ENCODE results near the gene SRPX. TPM values are rescaled to one million over a fixed set of nuclear protein-coding genes. Genes with fewer than 3 reads are reported as not detected.

The SRPX gene
- total RNA-seq (2021; ENCODE audit: unreplicated experiment) (0.23 TPM), Bru-seq, nascent RNA (percentile 11 among the genes with signal in this experiment), BruChase-seq, experiment 1, labeled RNA remaining after a 2-hour chase (percentile 10 among the genes with signal in this experiment), BruChase-seq, experiment 2, labeled RNA remaining after a 6-hour chase (percentile 8 among the genes with signal in this experiment)
- not detected for polyA plus RNA-seq (2012; ENCODE audit: insufficient read length)
- long read RNA-seq = 0 reads

- no peak within 1 kb of the TSS for H3K27ac ChIP-seq (ENCODE audit: low read length)
- ATAC-seq (peak; percentile 85), DNase-seq (ENCODE audit: low read depth, low spot score) (no peak)
- intact Hi-C loops (cut with micrococcal nuclease; ENCODE audit: unreplicated experiment) = no loop called here
- no peaks in the 10 kb centered on the region for H3K27me3 ChIP-seq (ENCODE audit: control insufficient read depth, insufficient read depth, low read length)
- TF ChIP-seq TCF7L2 (IDR thresholded peaks at IDR 0.05; ENCODE audit: low read depth, low read length) (no peak), REST (IDR thresholded peaks at IDR 0.05; ENCODE audit: insufficient read depth in 1 of 2, low read depth in 2 of 2, low read length in 1 of 2) (no peak), CTCF (IDR thresholded peaks at IDR 0.05) (no peak), POLR2AphosphoS5 (IDR thresholded peaks at IDR 0.05; ENCODE audit: low read depth, low read length) (no peak), SIN3A (IDR thresholded peaks at IDR 0.05; ENCODE audit: borderline replicate concordance, insufficient read depth, low read depth, low read length) (no peak)
- in situ Hi-C loops (cut with HindIII; ENCODE audit: low pct_unique_long_range_greater_than_20kb, low sequenced_read_pairs) = no loop called here
- no peaks in the 10 kb centered on the region for H3K9me3 ChIP-seq (ENCODE audit: control insufficient read depth, insufficient read depth, low read depth, low read length)
- ChIA-PET CTCF (no interaction called here), POLR2A (no interaction called here)
- no peaks in the 10 kb centered on the region for H3K4me1 ChIP-seq (ENCODE audit: control insufficient read depth, insufficient read depth, low read length)
- no peaks in the 10 kb centered on the region for H3K36me3 ChIP-seq (ENCODE audit: control insufficient read depth, insufficient read depth, low read length)
- peak within 1 kb of the TSS; percentile 41 to 47 for H3K4me3 ChIP-seq (ENCODE audit: low read depth in 2 of 2, low read length in 2 of 2)
- BruUV-seq (replicated peaks) = no TSS peak
Observed at GRCh38 chrX:38220415-38221390, at the start of gene SRPX. SRPX (minus strand) TSS chrX:38220871; CDS start chrX:38220792, 79 bp downstream.

GRCh38 chrX:38268011-38268410 is 47.3 kb upstream of the SRPX start:
- in situ Hi-C loops (cut with HindIII; ENCODE audit: low pct_unique_long_range_greater_than_20kb, low sequenced_read_pairs) (no loop called here), intact Hi-C loops (cut with micrococcal nuclease; ENCODE audit: unreplicated experiment) (no loop called here)
- no peak for ATAC-seq
- no peaks in the 10 kb centered on the region for H3K4me1 ChIP-seq (ENCODE audit: control insufficient read depth, insufficient read depth, low read length)
- H3K4me3 ChIP-seq (ENCODE audit: low read depth in 2 of 2, low read length in 2 of 2) = no peak overlapping the region
- ChIA-PET POLR2A (no interaction called here), CTCF (no interaction called here)
- H3K27ac ChIP-seq (ENCODE audit: low read length) = no peak overlapping the region
- no peaks in the 10 kb centered on the region for H3K36me3 ChIP-seq (ENCODE audit: control insufficient read depth, insufficient read depth, low read length)
- H3K27me3 ChIP-seq (ENCODE audit: control insufficient read depth, insufficient read depth, low read length) = no peaks in the 10 kb centered on the region
- no peak for DNase-seq (ENCODE audit: low read depth, low spot score)
- no TSS peak for BruUV-seq (replicated peaks)
- TF ChIP-seq SIN3A (IDR thresholded peaks at IDR 0.05; ENCODE audit: borderline replicate concordance, insufficient read depth, low read depth, low read length) (no peak), TCF7L2 (IDR thresholded peaks at IDR 0.05; ENCODE audit: low read depth, low read length) (no peak), POLR2AphosphoS5 (IDR thresholded peaks at IDR 0.05; ENCODE audit: low read depth, low read length) (no peak), REST (IDR thresholded peaks at IDR 0.05; ENCODE audit: insufficient read depth in 1 of 2, low read depth in 2 of 2, low read length in 1 of 2) (no peak), CTCF (IDR thresholded peaks at IDR 0.05) (no peak)
- H3K9me3 ChIP-seq (ENCODE audit: control insufficient read depth, insufficient read depth, low read depth, low read length) = no peaks in the 10 kb centered on the region
